HEK293 (cell line): ENCODE data around the gene PPARGC1A.

Source experiments
- CTCF ChIA-PET: fragments of 350-600 bp; formaldehyde crosslinking; extraction: SDS; loops from one replicate; lab custom pipeline; 2021; ENCODE audit warnings: antibody characterized with exemption; lab: Yijun Ruan, JAX
- POLR2A ChIA-PET: fragments of 300-600 bp; formaldehyde crosslinking; extraction: SDS; loops from one replicate; lab custom pipeline; 2020; ENCODE audit warnings: antibody characterized with exemption, inconsistent platforms; lab: Yijun Ruan, JAX
- H3K27ac ChIP-seq: fragments of 200-500 bp; sonication (Bioruptor generic); 2 replicates; pipeline ENCODE4 v1.5.1; 2014; ENCODE audit warnings: low read depth, low read length, control low read depth, inconsistent platforms; ENCODE audit errors: extremely low read depth
- H3K36me3 ChIP-seq, 2 experiments: fragments of 200-500 bp in 1 of 2; sonication (Bioruptor generic) in 1 of 2; 1 replicate in 1 of 2; 2 replicates in 1 of 2; pipeline ENCODE4 v1.5.1; 2014 to 2017; ENCODE audit warnings: inconsistent platforms in 2 of 2, low read length in 2 of 2; ENCODE audit not compliant: control insufficient read depth in 2 of 2, insufficient read depth in 1 of 2
- H3K4me1 ChIP-seq: fragments of 200-500 bp; sonication (Bioruptor generic); 2 replicates; pipeline ENCODE4 v1.5.1; 2014; ENCODE audit warnings: mild to moderate bottlenecking, low read length, inconsistent platforms; ENCODE audit not compliant: control insufficient read depth, insufficient read depth
- H3K4me3 ChIP-seq: 2 replicates; pipeline ENCODE4 v1.5.1; 2011; ENCODE audit warnings: low read depth, mild to moderate bottlenecking, control low read depth, low read length, moderate library complexity
- H3K9me3 ChIP-seq: fragments of 200-500 bp; sonication (Bioruptor generic); 2 replicates; pipeline ENCODE4 v1.5.1; 2014; ENCODE audit warnings: low read depth, low read length, inconsistent platforms; ENCODE audit not compliant: control insufficient read depth, insufficient read depth
- FEZF1 ChIP-seq: fragments of 450-650 bp; formaldehyde crosslinking; IDR thresholded peaks from 2 replicates; pipeline ENCODE4 v1.5.1; 2016; ENCODE audit warnings: missing biosample characterization, missing genetic modification characterization
- GFI1B ChIP-seq: fragments of 450-650 bp; formaldehyde crosslinking; IDR thresholded peaks from 2 replicates; pipeline ENCODE4 v1.5.1; 2016; ENCODE audit warnings: missing biosample characterization, missing genetic modification characterization
- GLI2 ChIP-seq: fragments of 450-650 bp; formaldehyde crosslinking; IDR thresholded peaks from 2 replicates; pipeline ENCODE4; 2017; ENCODE audit warnings: missing biosample characterization, missing genetic modification characterization, low read depth, borderline replicate concordance
- HOXC10 ChIP-seq: sonication (generic); formaldehyde crosslinking; IDR thresholded peaks from 2 replicates; pipeline ENCODE4 v1.8.1; 2023; ENCODE audit warnings: mild to moderate bottlenecking, missing genetic modification reagents
- PRDM1 ChIP-seq: fragments of 450-650 bp; formaldehyde crosslinking; IDR thresholded peaks from 2 replicates; pipeline ENCODE4; 2016; ENCODE audit warnings: missing biosample characterization, missing genetic modification characterization
- SCRT1 ChIP-seq: fragments of 450-650 bp; formaldehyde crosslinking; IDR thresholded peaks from 2 replicates; pipeline ENCODE4 v1.5.1; 2016; ENCODE audit warnings: missing biosample characterization, missing genetic modification characterization, borderline replicate concordance
- ZBTB21 ChIP-seq: fragments of 450-650 bp; formaldehyde crosslinking; IDR thresholded peaks from 2 replicates; pipeline ENCODE4 v1.5.1; 2017; ENCODE audit warnings: missing biosample characterization, missing genetic modification characterization
- ZNF138 ChIP-seq: fragments of 450-650 bp; formaldehyde crosslinking; IDR thresholded peaks from 2 replicates; pipeline ENCODE4 v1.5.1; 2016; ENCODE audit warnings: missing biosample characterization, missing genetic modification characterization, borderline replicate concordance
- ZNF146 ChIP-seq: fragments of 450-650 bp; formaldehyde crosslinking; IDR thresholded peaks from 2 replicates; pipeline ENCODE4 v1.5.1; 2016; ENCODE audit warnings: missing biosample characterization, missing genetic modification characterization
- ZNF155 ChIP-seq: fragments of 450-650 bp; formaldehyde crosslinking; IDR thresholded peaks from 2 replicates; pipeline ENCODE4 v1.5.1; 2016; ENCODE audit warnings: missing biosample characterization, missing genetic modification characterization
- ZNF16 ChIP-seq: fragments of 450-650 bp; formaldehyde crosslinking; IDR thresholded peaks from 2 replicates; pipeline ENCODE4 v1.5.1; 2016; ENCODE audit warnings: low read depth, missing biosample characterization, missing genetic modification characterization
- ZNF2 ChIP-seq: fragments of 450-650 bp; formaldehyde crosslinking; IDR thresholded peaks from 2 replicates; pipeline ENCODE4 v1.5.1; 2016; ENCODE audit warnings: missing biosample characterization, missing genetic modification characterization
- ZNF248 ChIP-seq: fragments of 450-650 bp; formaldehyde crosslinking; IDR thresholded peaks from 2 replicates; pipeline ENCODE4 v1.5.1; 2017; ENCODE audit warnings: missing biosample characterization, missing genetic modification characterization
- ZNF302 ChIP-seq: fragments of 450-650 bp; formaldehyde crosslinking; IDR thresholded peaks from 2 replicates; pipeline ENCODE4 v1.5.1; 2016; ENCODE audit warnings: missing biosample characterization, missing genetic modification characterization, low read depth
- ZNF37A ChIP-seq: fragments of 450-650 bp; IDR thresholded peaks from 2 replicates; pipeline ENCODE4 v1.5.1; 2018; ENCODE audit warnings: missing biosample characterization, missing genetic modification characterization
- ZNF521 ChIP-seq: fragments of 450-650 bp; formaldehyde crosslinking; IDR thresholded peaks from 2 replicates; pipeline ENCODE4 v1.5.1; 2017; ENCODE audit warnings: missing biosample characterization, mild to moderate bottlenecking, missing genetic modification characterization
- ZNF549 ChIP-seq: fragments of 450-650 bp; IDR thresholded peaks from 2 replicates; pipeline ENCODE4 v1.5.1; 2018; ENCODE audit warnings: missing biosample characterization, missing genetic modification characterization, mild to moderate bottlenecking, inconsistent platforms, moderate library complexity
- ZNF558 ChIP-seq: fragments of 450-650 bp; formaldehyde crosslinking; IDR thresholded peaks from 2 replicates; pipeline ENCODE4 v1.5.1; 2016; ENCODE audit warnings: missing biosample characterization, missing genetic modification characterization
- ZNF596 ChIP-seq: fragments of 450-650 bp; IDR thresholded peaks from 2 replicates; pipeline ENCODE4 v1.5.0; 2018; ENCODE audit warnings: missing biosample characterization, mild to moderate bottlenecking, missing genetic modification characterization, moderate library complexity
- ZNF610 ChIP-seq: fragments of 450-650 bp; formaldehyde crosslinking; IDR thresholded peaks from 2 replicates; pipeline ENCODE4 v1.5.1; 2016; ENCODE audit warnings: missing biosample characterization, missing genetic modification characterization, borderline replicate concordance
- ZNF621 ChIP-seq: fragments of 450-650 bp; formaldehyde crosslinking; IDR thresholded peaks from 2 replicates; pipeline ENCODE4 v1.5.1; 2017; ENCODE audit warnings: missing biosample characterization, missing genetic modification characterization
- ZNF791 ChIP-seq: fragments of 450-650 bp; formaldehyde crosslinking; IDR thresholded peaks from 2 replicates; pipeline ENCODE4 v1.5.1; 2016; ENCODE audit warnings: missing biosample characterization, missing genetic modification characterization
- ZNF843 ChIP-seq: fragments of 450-650 bp; formaldehyde crosslinking; IDR thresholded peaks from 2 replicates; pipeline ENCODE4 v1.5.1; 2016; ENCODE audit warnings: missing biosample characterization, missing genetic modification characterization
- TF ChIP-seq, protein P1 (sequence below): fragments of 450-650 bp; formaldehyde crosslinking; IDR thresholded peaks from 2 replicates; pipeline ENCODE4 v1.5.1; 2016; ENCODE audit warnings: missing biosample characterization, missing genetic modification characterization
- TF ChIP-seq, protein P2 (sequence below): fragments of 450-650 bp; formaldehyde crosslinking; IDR thresholded peaks from 2 replicates; pipeline ENCODE4 v1.5.1; 2016; ENCODE audit warnings: missing biosample characterization, missing genetic modification characterization
- TF ChIP-seq, protein P3 (sequence below): IDR thresholded peaks from 2 replicates; pipeline ENCODE4 v1.6.1; 2011; ENCODE audit warnings: mild to moderate bottlenecking, low read depth, low read length, borderline replicate concordance
- TF ChIP-seq, protein P4 (sequence below): fragments of 450-650 bp; formaldehyde crosslinking; IDR thresholded peaks from 2 replicates; pipeline ENCODE4 v1.5.1; 2016; ENCODE audit warnings: missing biosample characterization, missing genetic modification characterization, borderline replicate concordance

Gene PPARGC1A

DNA sequence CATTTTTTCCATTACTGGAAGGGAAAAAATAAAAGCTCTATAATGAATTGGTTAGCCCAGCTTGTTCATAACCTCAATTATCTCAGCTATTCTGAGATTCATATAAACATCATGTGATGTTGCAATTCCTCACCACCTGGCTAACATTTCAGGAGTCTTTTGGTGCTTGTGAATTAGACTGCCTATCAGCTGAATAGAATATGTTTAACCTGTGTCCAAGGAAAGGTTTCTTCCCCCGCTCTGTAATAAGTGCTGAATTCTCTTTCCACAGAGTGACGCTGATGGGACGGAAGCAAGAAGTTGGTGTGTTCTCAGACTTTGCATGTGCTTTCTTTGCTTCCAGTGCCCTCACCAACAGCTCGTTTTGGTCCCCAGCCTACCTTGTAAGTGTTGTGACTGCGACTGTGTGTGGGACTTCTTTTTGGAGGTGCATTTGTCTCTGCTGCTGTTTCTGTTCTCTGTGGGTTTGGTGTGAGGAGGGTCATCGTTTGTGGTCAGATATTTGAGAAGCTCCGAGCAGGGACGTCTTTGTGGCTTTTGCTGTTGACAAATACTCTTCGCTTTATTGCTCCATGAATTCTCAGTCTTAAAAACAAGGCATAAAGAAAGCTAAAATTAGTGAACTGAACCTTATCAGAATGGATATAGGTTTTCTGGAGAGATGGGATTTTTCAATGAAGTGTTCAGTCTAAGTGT, 61.7 kb downstream of the PPARGC1A start (continued):
- no peak for TF ChIP-seq ZNF146 (tag by site-specific recombination)
- no peak for TF ChIP-seq ZNF558 (tag by site-specific recombination)
- TF ChIP-seq FEZF1 = no peak
- no peak for TF ChIP-seq ZNF621 (tag by site-specific recombination)
- no peak for TF ChIP-seq ZNF2 (tag by site-specific recombination)
- no peak for TF ChIP-seq ZNF596 (tag by site-specific recombination)
- no peak for TF ChIP-seq GLI2 (tag by site-specific recombination)
- no peak for TF ChIP-seq GFI1B
- TF ChIP-seq ZNF16 (tag by site-specific recombination) = no peak
- TF ChIP-seq, protein P1, sequence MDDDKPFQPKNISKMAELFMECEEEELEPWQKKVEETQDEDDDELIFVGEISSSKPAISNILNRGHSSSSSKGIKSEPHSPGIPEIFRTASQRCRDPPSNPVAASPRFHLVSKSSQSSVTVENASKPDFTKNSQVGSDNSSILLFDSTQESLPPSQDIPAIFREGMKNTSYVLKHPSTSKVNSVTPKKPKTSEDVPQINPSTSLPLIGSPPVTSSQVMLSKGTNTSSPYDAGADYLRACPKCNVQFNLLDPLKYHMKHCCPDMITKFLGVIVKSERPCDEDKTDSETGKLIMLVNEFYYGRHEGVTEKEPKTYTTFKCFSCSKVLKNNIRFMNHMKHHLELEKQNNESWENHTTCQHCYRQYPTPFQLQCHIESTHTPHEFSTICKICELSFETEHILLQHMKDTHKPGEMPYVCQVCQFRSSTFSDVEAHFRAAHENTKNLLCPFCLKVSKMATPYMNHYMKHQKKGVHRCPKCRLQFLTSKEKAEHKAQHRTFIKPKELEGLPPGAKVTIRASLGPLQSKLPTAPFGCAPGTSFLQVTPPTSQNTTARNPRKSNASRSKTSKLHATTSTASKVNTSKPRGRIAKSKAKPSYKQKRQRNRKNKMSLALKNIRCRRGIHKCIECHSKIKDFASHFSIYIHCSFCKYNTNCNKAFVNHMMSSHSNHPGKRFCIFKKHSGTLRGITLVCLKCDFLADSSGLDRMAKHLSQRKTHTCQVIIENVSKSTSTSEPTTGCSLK (tag by site-specific recombination) = no peak
- no peak for TF ChIP-seq ZNF610 (tag by site-specific recombination)
- no peak for TF ChIP-seq ZNF138 (tag by site-specific recombination)
- TF ChIP-seq ZNF521 = no peak
- TF ChIP-seq ZBTB21 (tag by site-specific recombination) = no peak

DNA sequence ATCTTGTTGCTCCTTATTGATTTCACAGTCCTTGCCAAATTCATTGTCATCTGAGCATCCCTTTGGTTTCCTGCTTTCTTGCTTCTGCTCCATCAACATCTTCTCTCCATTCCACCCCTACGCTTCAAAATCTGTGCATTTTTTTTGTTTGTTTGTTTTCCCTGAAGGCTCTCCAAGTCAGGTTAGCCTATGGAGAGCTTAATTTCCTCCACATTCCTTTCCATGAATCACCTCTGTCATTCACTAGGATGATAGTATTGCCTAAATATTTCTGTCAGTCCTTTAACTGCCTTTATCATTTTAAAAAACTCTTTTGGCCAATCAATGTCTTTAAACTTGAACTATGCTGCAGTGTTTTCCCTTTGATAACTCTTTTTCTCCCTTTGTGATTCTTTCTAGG, 67.7 kb downstream of the PPARGC1A start:
- no peak overlapping the region for H3K4me3 ChIP-seq
- H3K9me3 ChIP-seq = no peaks in the 10 kb centered on the region
- ChIA-PET CTCF (interaction anchor here (0.6 kb wide), 2 partner anchors 454 to 596 kb away, joined by 5 to 8 read pairs; no protein-coding TSS in a partner anchor), POLR2A (no interaction called here)
- no peak overlapping the region for H3K27ac ChIP-seq
- H3K36me3 ChIP-seq = peaks cover 0 to 3% of the 10 kb centered on the region in 2 experiments; a peak in 1 of 3 replicates
- 0 out of 2 replicates have a peak, but pooled peaks cover 8% of the 10 kb centered on the region for H3K4me1 ChIP-seq
- TF ChIP-seq, protein P2, sequence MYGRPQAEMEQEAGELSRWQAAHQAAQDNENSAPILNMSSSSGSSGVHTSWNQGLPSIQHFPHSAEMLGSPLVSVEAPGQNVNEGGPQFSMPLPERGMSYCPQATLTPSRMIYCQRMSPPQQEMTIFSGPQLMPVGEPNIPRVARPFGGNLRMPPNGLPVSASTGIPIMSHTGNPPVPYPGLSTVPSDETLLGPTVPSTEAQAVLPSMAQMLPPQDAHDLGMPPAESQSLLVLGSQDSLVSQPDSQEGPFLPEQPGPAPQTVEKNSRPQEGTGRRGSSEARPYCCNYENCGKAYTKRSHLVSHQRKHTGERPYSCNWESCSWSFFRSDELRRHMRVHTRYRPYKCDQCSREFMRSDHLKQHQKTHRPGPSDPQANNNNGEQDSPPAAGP = no peak
- no peak for TF ChIP-seq PRDM1 (tag by site-specific recombination)
- TF ChIP-seq SCRT1 = no peak
- no peak for TF ChIP-seq ZNF37A
- TF ChIP-seq ZNF549 = no peak
- TF ChIP-seq, protein P3, sequence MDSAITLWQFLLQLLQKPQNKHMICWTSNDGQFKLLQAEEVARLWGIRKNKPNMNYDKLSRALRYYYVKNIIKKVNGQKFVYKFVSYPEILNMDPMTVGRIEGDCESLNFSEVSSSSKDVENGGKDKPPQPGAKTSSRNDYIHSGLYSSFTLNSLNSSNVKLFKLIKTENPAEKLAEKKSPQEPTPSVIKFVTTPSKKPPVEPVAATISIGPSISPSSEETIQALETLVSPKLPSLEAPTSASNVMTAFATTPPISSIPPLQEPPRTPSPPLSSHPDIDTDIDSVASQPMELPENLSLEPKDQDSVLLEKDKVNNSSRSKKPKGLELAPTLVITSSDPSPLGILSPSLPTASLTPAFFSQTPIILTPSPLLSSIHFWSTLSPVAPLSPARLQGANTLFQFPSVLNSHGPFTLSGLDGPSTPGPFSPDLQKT = no peak
- no peak for TF ChIP-seq ZNF248 (tag by site-specific recombination)
- no peak for TF ChIP-seq ZNF791 (tag by site-specific recombination)
- TF ChIP-seq, protein P4, sequence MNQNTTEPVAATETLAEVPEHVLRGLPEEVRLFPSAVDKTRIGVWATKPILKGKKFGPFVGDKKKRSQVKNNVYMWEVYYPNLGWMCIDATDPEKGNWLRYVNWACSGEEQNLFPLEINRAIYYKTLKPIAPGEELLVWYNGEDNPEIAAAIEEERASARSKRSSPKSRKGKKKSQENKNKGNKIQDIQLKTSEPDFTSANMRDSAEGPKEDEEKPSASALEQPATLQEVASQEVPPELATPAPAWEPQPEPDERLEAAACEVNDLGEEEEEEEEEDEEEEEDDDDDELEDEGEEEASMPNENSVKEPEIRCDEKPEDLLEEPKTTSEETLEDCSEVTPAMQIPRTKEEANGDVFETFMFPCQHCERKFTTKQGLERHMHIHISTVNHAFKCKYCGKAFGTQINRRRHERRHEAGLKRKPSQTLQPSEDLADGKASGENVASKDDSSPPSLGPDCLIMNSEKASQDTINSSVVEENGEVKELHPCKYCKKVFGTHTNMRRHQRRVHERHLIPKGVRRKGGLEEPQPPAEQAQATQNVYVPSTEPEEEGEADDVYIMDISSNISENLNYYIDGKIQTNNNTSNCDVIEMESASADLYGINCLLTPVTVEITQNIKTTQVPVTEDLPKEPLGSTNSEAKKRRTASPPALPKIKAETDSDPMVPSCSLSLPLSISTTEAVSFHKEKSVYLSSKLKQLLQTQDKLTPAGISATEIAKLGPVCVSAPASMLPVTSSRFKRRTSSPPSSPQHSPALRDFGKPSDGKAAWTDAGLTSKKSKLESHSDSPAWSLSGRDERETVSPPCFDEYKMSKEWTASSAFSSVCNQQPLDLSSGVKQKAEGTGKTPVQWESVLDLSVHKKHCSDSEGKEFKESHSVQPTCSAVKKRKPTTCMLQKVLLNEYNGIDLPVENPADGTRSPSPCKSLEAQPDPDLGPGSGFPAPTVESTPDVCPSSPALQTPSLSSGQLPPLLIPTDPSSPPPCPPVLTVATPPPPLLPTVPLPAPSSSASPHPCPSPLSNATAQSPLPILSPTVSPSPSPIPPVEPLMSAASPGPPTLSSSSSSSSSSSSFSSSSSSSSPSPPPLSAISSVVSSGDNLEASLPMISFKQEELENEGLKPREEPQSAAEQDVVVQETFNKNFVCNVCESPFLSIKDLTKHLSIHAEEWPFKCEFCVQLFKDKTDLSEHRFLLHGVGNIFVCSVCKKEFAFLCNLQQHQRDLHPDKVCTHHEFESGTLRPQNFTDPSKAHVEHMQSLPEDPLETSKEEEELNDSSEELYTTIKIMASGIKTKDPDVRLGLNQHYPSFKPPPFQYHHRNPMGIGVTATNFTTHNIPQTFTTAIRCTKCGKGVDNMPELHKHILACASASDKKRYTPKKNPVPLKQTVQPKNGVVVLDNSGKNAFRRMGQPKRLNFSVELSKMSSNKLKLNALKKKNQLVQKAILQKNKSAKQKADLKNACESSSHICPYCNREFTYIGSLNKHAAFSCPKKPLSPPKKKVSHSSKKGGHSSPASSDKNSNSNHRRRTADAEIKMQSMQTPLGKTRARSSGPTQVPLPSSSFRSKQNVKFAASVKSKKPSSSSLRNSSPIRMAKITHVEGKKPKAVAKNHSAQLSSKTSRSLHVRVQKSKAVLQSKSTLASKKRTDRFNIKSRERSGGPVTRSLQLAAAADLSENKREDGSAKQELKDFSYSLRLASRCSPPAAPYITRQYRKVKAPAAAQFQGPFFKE (tag by site-specific recombination) = no peak
- TF ChIP-seq ZNF843 (tag by site-specific recombination) = no peak
- no peak for TF ChIP-seq ZNF155 (tag by site-specific recombination)
- no peak for TF ChIP-seq ZNF302 (tag by site-specific recombination)
- no peak for TF ChIP-seq HOXC10
